Natural killer cell treated with Interleukin-12 subunit alpha and Interleukin-12 subunit beta and Interleukin-15 and Interleukin-18, amount 100 ng/mL, for 72 hours (primary cell): Measurements from ENCODE around the gene CDH13. TPM values are rescaled to one million over a fixed set of nuclear protein-coding genes. Genes with fewer than 3 reads are reported as not detected.
A peak's percentile ranks its signal among the peaks of the same experiment; 100 is the strongest.

Experiments used
- ATAC-seq, 2 donors: fragments of 150-1000 bp; cut with Tn5 transposase in 1 of 2; sonication (Bioruptor Pico), chemical (Tn5 transposase) in 1 of 2; 2 replicates each; pipeline ENCODE4 v1.10.0; 2021
- DNase-seq: peaks from one replicate; pipeline ENCODE4 v3.0.0; 2022; ENCODE audit warnings: low spot score
- H3K27ac Mint-ChIP-seq, 2 donors: 1 replicate in 1 of 2; 2 replicates in 1 of 2; pipeline ENCODE4 v1.8.0; 2022; ENCODE audit warnings: mixed read lengths in 2 of 2, mild to moderate bottlenecking in 1 of 2, moderate library complexity in 1 of 2
- H3K27me3 Mint-ChIP-seq, 2 donors: 1 replicate in 1 of 2; 2 replicates in 1 of 2; pipeline ENCODE4 v1.8.0; 2022; ENCODE audit warnings: mixed read lengths in 2 of 2
- H3K36me3 Mint-ChIP-seq: one replicate; pipeline ENCODE4 v1.8.0; 2022; ENCODE audit warnings: mixed read lengths
- H3K4me1 Mint-ChIP-seq, 2 donors: 1 replicate in 1 of 2; 2 replicates in 1 of 2; pipeline ENCODE4 v1.8.0; 2022; ENCODE audit warnings: low read depth in 2 of 2, mixed read lengths in 2 of 2, mild to moderate bottlenecking in 1 of 2
- H3K4me3 Mint-ChIP-seq: one replicate; pipeline ENCODE4 v1.8.0; 2022; ENCODE audit warnings: mixed read lengths
- H3K9me3 Mint-ChIP-seq: 2 replicates; pipeline ENCODE4 v1.8.0; 2022; ENCODE audit warnings: mixed read lengths
- total RNA-seq, 2 donors: library from RNA; stranded (reverse); gene quantifications; one replicate each; pipeline ENCODE4 v1.2.3, GENCODE V29; 2022

The CDH13 gene
- total RNA-seq, 2 donors from 2014 or later, result not detected

GRCh38 chr16:82832821-82833220 is 206.1 kb downstream of the CDH13 start:
- no peak for DNase-seq
- Mint-ChIP-seq H3K36me3 (no peaks in the 10 kb centered on the region), H3K4me3 (no peak overlapping the region), H3K9me3 (no peaks in the 10 kb centered on the region), H3K27me3 (no peaks in the 10 kb centered on the region), H3K4me1 (peaks cover 9 to 16% of the 10 kb centered on the region in 2 donors), H3K27ac (no peak overlapping the region)
- ATAC-seq, result no peak

- peaks cover 9 to 15% of the 10 kb centered on the region in 2 donors for H3K4me1 Mint-ChIP-seq
- ATAC-seq, result no peak
- no peak overlapping the region for H3K4me3 Mint-ChIP-seq
- H3K36me3 Mint-ChIP-seq, result no peaks in the 10 kb centered on the region
- H3K27me3 Mint-ChIP-seq, result no peaks in the 10 kb centered on the region
- no peak overlapping the region for H3K27ac Mint-ChIP-seq
- no peak for DNase-seq
- H3K9me3 Mint-ChIP-seq, result no peaks in the 10 kb centered on the region
Observed at GRCh38 chr16:82833378-82833993, 206.7 kb downstream of the CDH13 start.

GRCh38 chr16:82834151-82834815 is 207.5 kb downstream of the CDH13 start:
- Mint-ChIP-seq H3K9me3 (no peaks in the 10 kb centered on the region), H3K27me3 (no peaks in the 10 kb centered on the region)

GRCh38 chr16:82835487-82836155 is 208.9 kb downstream of the CDH13 start:
- H3K9me3 Mint-ChIP-seq, result no peaks in the 10 kb centered on the region
- H3K4me1 Mint-ChIP-seq, result peaks cover 9 to 15% of the 10 kb centered on the region in 2 donors
- no peak for DNase-seq
- no peak overlapping the region for H3K27ac Mint-ChIP-seq
- no peak for ATAC-seq
- no peak overlapping the region for H3K4me3 Mint-ChIP-seq
- peaks cover 0 to 3% of the 10 kb centered on the region in 2 donors for H3K27me3 Mint-ChIP-seq
- H3K36me3 Mint-ChIP-seq, result no peaks in the 10 kb centered on the region

More at GRCh38 chr16:82834151-82834815, 207.5 kb downstream of the CDH13 start:
- H3K27ac Mint-ChIP-seq, result no peak overlapping the region
- DNase-seq (no peak), ATAC-seq (peak; percentile 65 to 68)
- peaks cover 9 to 15% of the 10 kb centered on the region in 2 donors for H3K4me1 Mint-ChIP-seq
- H3K36me3 Mint-ChIP-seq, result no peaks in the 10 kb centered on the region
- no peak overlapping the region for H3K4me3 Mint-ChIP-seq

- Mint-ChIP-seq H3K27ac (no peak overlapping the region), H3K36me3 (peaks cover 4% of the 10 kb centered on the region), H3K27me3 (peaks cover 0 to 6% of the 10 kb centered on the region in 2 donors), H3K4me3 (no peak overlapping the region), H3K4me1 (peaks cover 2 to 11% of the 10 kb centered on the region in 2 donors), H3K9me3 (no peaks in the 10 kb centered on the region)
- DNase-seq, result no peak
- ATAC-seq, result no peak
Observed at GRCh38 chr16:82841108-82841507, 214.3 kb downstream of the CDH13 start.

GRCh38 chr16:82843606-82844271 is 217.0 kb downstream of the CDH13 start:
- Mint-ChIP-seq H3K9me3 (no peaks in the 10 kb centered on the region), H3K4me3 (no peak overlapping the region), H3K27me3 (peaks cover 0 to 6% of the 10 kb centered on the region in 2 donors), H3K4me1 (peaks cover 5 to 6% of the 10 kb centered on the region in 2 donors), H3K27ac (no peak overlapping the region), H3K36me3 (peaks cover 4% of the 10 kb centered on the region)
- ATAC-seq (no peak), DNase-seq (no peak)

GRCh38 chr16:82845116-82845515 is 218.3 kb downstream of the CDH13 start:
- no peak for DNase-seq
- Mint-ChIP-seq H3K36me3 (peaks cover 4% of the 10 kb centered on the region), H3K4me1 (peaks cover 6% of the 10 kb centered on the region in 2 donors), H3K4me3 (no peak overlapping the region), H3K27ac (no peak overlapping the region), H3K9me3 (no peaks in the 10 kb centered on the region), H3K27me3 (peaks cover 0 to 4% of the 10 kb centered on the region in 2 donors)
- no peak for ATAC-seq

- ATAC-seq, result no peak
- DNase-seq, result no peak
- H3K4me1 Mint-ChIP-seq, result peaks cover 6% of the 10 kb centered on the region in 2 donors
- H3K36me3 Mint-ChIP-seq, result peaks cover 4% of the 10 kb centered on the region
- H3K27ac Mint-ChIP-seq, result no peak overlapping the region
- H3K9me3 Mint-ChIP-seq, result no peaks in the 10 kb centered on the region
- no peak overlapping the region for H3K4me3 Mint-ChIP-seq
- peaks cover 4% of the 10 kb centered on the region in 2 donors for H3K27me3 Mint-ChIP-seq
Observed at GRCh38 chr16:82846806-82847205, 220.0 kb downstream of the CDH13 start.

GRCh38 chr16:82848013-82848412 is 221.2 kb downstream of the CDH13 start:
- peaks cover 4 to 13% of the 10 kb centered on the region in 2 donors for H3K27me3 Mint-ChIP-seq
- H3K27ac Mint-ChIP-seq, result no peak overlapping the region
- ATAC-seq (no peak), DNase-seq (no peak)
- peaks cover 4% of the 10 kb centered on the region for H3K36me3 Mint-ChIP-seq
- peaks cover 6% of the 10 kb centered on the region in 2 donors for H3K4me1 Mint-ChIP-seq
- H3K9me3 Mint-ChIP-seq, result no peaks in the 10 kb centered on the region
- H3K4me3 Mint-ChIP-seq, result no peak overlapping the region

- ATAC-seq (no peak), DNase-seq (no peak)
- Mint-ChIP-seq H3K9me3 (no peaks in the 10 kb centered on the region), H3K27me3 (peaks cover 3 to 13% of the 10 kb centered on the region in 2 donors), H3K4me1 (peaks cover 0 to 3% of the 10 kb centered on the region in 2 donors), H3K36me3 (no peaks in the 10 kb centered on the region), H3K27ac (no peak overlapping the region), H3K4me3 (no peak overlapping the region)
Observed at GRCh38 chr16:82852388-82853008, 225.7 kb downstream of the CDH13 start.

GRCh38 chr16:82855471-82855870 is 228.7 kb downstream of the CDH13 start:
- peaks cover 2 to 5% of the 10 kb centered on the region in 2 donors for H3K4me1 Mint-ChIP-seq
- no peaks in the 10 kb centered on the region for H3K36me3 Mint-ChIP-seq
- no peak overlapping the region for H3K27ac Mint-ChIP-seq
- no peak overlapping the region for H3K4me3 Mint-ChIP-seq
- no peak for DNase-seq
- H3K27me3 Mint-ChIP-seq, result peaks cover 3 to 13% of the 10 kb centered on the region in 2 donors
- no peaks in the 10 kb centered on the region for H3K9me3 Mint-ChIP-seq
- ATAC-seq, result no peak

GRCh38 chr16:82857693-82858365 is 231.1 kb downstream of the CDH13 start:
- H3K27ac Mint-ChIP-seq, result no peak overlapping the region
- H3K27me3 Mint-ChIP-seq, result peaks cover 0 to 3% of the 10 kb centered on the region in 2 donors
- H3K4me3 Mint-ChIP-seq, result no peak overlapping the region
- H3K9me3 Mint-ChIP-seq, result no peaks in the 10 kb centered on the region
- H3K4me1 Mint-ChIP-seq, result peaks cover 4 to 5% of the 10 kb centered on the region in 2 donors
- DNase-seq (no peak), ATAC-seq (no peak)
- no peaks in the 10 kb centered on the region for H3K36me3 Mint-ChIP-seq

GRCh38 chr16:82859662-82860061 is 232.9 kb downstream of the CDH13 start:
- Mint-ChIP-seq H3K4me1 (peaks cover 4 to 5% of the 10 kb centered on the region in 2 donors), H3K27me3 (no peaks in the 10 kb centered on the region), H3K9me3 (no peaks in the 10 kb centered on the region), H3K36me3 (no peaks in the 10 kb centered on the region), H3K4me3 (no peak overlapping the region), H3K27ac (peak overlapping the region in 1 of 2 donors; percentile 36)
- DNase-seq (no peak), ATAC-seq (no peak)
